HG03575 (cell line): Measurements from ENCODE around the gene BRIP1.
"Not testable (repeated sequence)": the region's sequence is repeated elsewhere in the genome, so short reads cannot be mapped to it uniquely, and the experiment has no call there.

ENCODE experiments used
- ATAC-seq: cut with Tn5 transposase; IDR thresholded peaks from one replicate; pipeline ENCODE4 v1.9.1; 2021; ENCODE audit not compliant: unreplicated experiment, insufficient number of reproducible peaks, low FRiP score; ENCODE audit errors: extremely low read depth

Gene BRIP1

GRCh38 chr17:61720016-61720795 is 143.1 kb downstream of the BRIP1 start:
- no peak for ATAC-seq

- ATAC-seq, result not testable (repeated sequence)
Measured at GRCh38 chr17:61719220-61719619, 144.1 kb downstream of the BRIP1 start.

GRCh38 chr17:61718022-61718421 is 145.3 kb downstream of the BRIP1 start:
- ATAC-seq, result no peak

- no peak for ATAC-seq
Measured at GRCh38 chr17:61717352-61717751, 146.0 kb downstream of the BRIP1 start.

GRCh38 chr17:61716225-61716829 is 147.0 kb downstream of the BRIP1 start:
- ATAC-seq, result no peak

GRCh38 chr17:61715348-61715747 is 148.0 kb downstream of the BRIP1 start:
- ATAC-seq, result no peak

GRCh38 chr17:61714300-61714699 is 149.0 kb downstream of the BRIP1 start:
- no peak for ATAC-seq

GRCh38 chr17:61713035-61713434 is 150.3 kb downstream of the BRIP1 start:
- no peak for ATAC-seq

GRCh38 chr17:61710546-61710945 is 152.8 kb downstream of the BRIP1 start:
- ATAC-seq, result no peak

- no peak for ATAC-seq
Measured at GRCh38 chr17:61709567-61709966, 153.8 kb downstream of the BRIP1 start.

GRCh38 chr17:61704935-61705449 is 158.3 kb downstream of the BRIP1 start:
- no peak for ATAC-seq

- ATAC-seq, result no peak
Measured at GRCh38 chr17:61702450-61702849, 160.9 kb downstream of the BRIP1 start.

GRCh38 chr17:61701978-61702377 is 161.3 kb downstream of the BRIP1 start:
- ATAC-seq, result no peak

GRCh38 chr17:61701334-61701733 is 162.0 kb downstream of the BRIP1 start:
- ATAC-seq, result no peak

GRCh38 chr17:61700252-61700651 is 163.1 kb downstream of the BRIP1 start:
- no peak for ATAC-seq

GRCh38 chr17:61699694-61700093 is 163.6 kb downstream of the BRIP1 start:
- ATAC-seq, result no peak

- no peak for ATAC-seq
Measured at GRCh38 chr17:61699032-61699431, 164.3 kb downstream of the BRIP1 start.

- ATAC-seq, result no peak
Measured at GRCh38 chr17:61698244-61698643, 165.1 kb downstream of the BRIP1 start.

GRCh38 chr17:61695779-61696337 is 167.5 kb downstream of the BRIP1 start:
- no peak for ATAC-seq

GRCh38 chr17:61694095-61694494 is 169.2 kb downstream of the BRIP1 start:
- no peak for ATAC-seq
